K562 (cell line): ENCODE results near the gene S100P. TPM values are rescaled to one million over a fixed set of nuclear protein-coding genes. Genes with fewer than 3 reads are reported as not detected.
A peak's percentile ranks its signal among the peaks of the same experiment; 100 is the strongest.

ENCODE experiments used
- BHLHE40 ChIP-seq: IDR thresholded peaks from 2 replicates; pipeline ENCODE4 v1.6.1; 2011; ENCODE audit warnings: low read length, improper control_type of control experiment
- GABPB2 ChIP-seq: fragments of 250-450 bp; sonication (Bioruptor Pico); conservative IDR thresholded peaks from 2 replicates; pipeline ENCODE4 v1.5.1; 2021; ENCODE audit warnings: mild to moderate bottlenecking
- HMG20A ChIP-seq: fragments of 450-650 bp; formaldehyde crosslinking; conservative IDR thresholded peaks from 2 replicates; pipeline ENCODE4 v1.4.0; 2020; ENCODE audit warnings: mild to moderate bottlenecking, mixed read lengths
- HNRNPL ChIP-seq: fragments of 200-400 bp; formaldehyde crosslinking; IDR thresholded peaks from 2 replicates; pipeline ENCODE4 v1.6.1; 2017; ENCODE audit warnings: low read depth, mild to moderate bottlenecking, low read length
- HNRNPLL ChIP-seq: fragments of 200-400 bp; formaldehyde crosslinking; IDR thresholded peaks from 2 replicates; pipeline ENCODE4 v1.6.1; 2017; ENCODE audit warnings: low read length, low read depth, mild to moderate bottlenecking; ENCODE audit not compliant: poor library complexity, severe bottlenecking
- HNRNPUL1 ChIP-seq: fragments of 200-400 bp; formaldehyde crosslinking; IDR thresholded peaks from 2 replicates; pipeline ENCODE4 v1.6.1; 2017; ENCODE audit warnings: low read length
- KLF1 ChIP-seq: fragments of 450-650 bp; IDR thresholded peaks from 2 replicates; pipeline ENCODE4 v1.6.1; 2016; ENCODE audit warnings: missing genetic modification characterization, missing compliant biosample characterization
- MCM5 ChIP-seq: fragments of 450-650 bp; IDR thresholded peaks from 2 replicates; pipeline ENCODE4 v1.6.1; 2016; ENCODE audit warnings: low read depth
- MYBL2 ChIP-seq, 2 experiments: fragments of 450-650 bp in 1 of 2; sonication (generic) in 1 of 2; formaldehyde crosslinking in 1 of 2; IDR thresholded peaks; 2 replicates each; pipeline versions ENCODE4 v1.6.1 to v1.8.1; 2017 to 2022; ENCODE audit warnings: borderline replicate concordance in 1 of 2, inconsistent platforms in 1 of 2, low read depth in 1 of 2, mild to moderate bottlenecking in 1 of 2, missing genetic modification reagents in 1 of 2, moderate library complexity in 1 of 2
- NFXL1 ChIP-seq: fragments of 450-650 bp; formaldehyde crosslinking; IDR thresholded peaks from 2 replicates; pipeline ENCODE4 v1.4.0; 2021; ENCODE audit warnings: mild to moderate bottlenecking
- NR0B1 ChIP-seq: fragments of 450-650 bp; IDR thresholded peaks from one replicate; pipeline ENCODE4 v1.6.1; 2018; ENCODE audit warnings: mild to moderate bottlenecking, moderate library complexity; ENCODE audit not compliant: partially characterized antibody
- SMARCA4 ChIP-seq: fragments of 450-650 bp; IDR thresholded peaks from 2 replicates; pipeline ENCODE4 v1.6.1; 2016
- THRB ChIP-seq: fragments of 450-650 bp; formaldehyde crosslinking; conservative IDR thresholded peaks from 2 replicates; pipeline ENCODE4 v1.4.0; 2022; ENCODE audit warnings: mild to moderate bottlenecking, missing genetic modification characterization
- ZFP36 ChIP-seq: fragments of 150-350 bp; IDR thresholded peaks from 2 replicates; pipeline ENCODE4 v1.6.1; 2018; ENCODE audit warnings: low read length, low read depth; ENCODE audit not compliant: partially characterized antibody
- ZNF12 ChIP-seq: sonication (generic); formaldehyde crosslinking; IDR thresholded peaks from 2 replicates; pipeline ENCODE4 v1.4.0; 2020; ENCODE audit warnings: mild to moderate bottlenecking, missing genetic modification reagents
- ZNF584 ChIP-seq: fragments of 200-800 bp; sonication (Bioruptor generic); IDR thresholded peaks from 2 replicates; pipeline ENCODE4 v1.6.1; 2016; ENCODE audit warnings: low read depth, mild to moderate bottlenecking, missing genetic modification characterization, missing compliant biosample characterization
- polyA plus RNA-seq, 8 experiments: library from polyadenylated mRNA; depleted of rRNA in 4 of 8; stranded (reverse) in 5 of 8; unstranded in 3 of 8; fragments of >200 nt; fragmentation: Nextera tagmentation in 2 of 8; fragmentation: Illumina TruSeq in 1 of 8; extraction: Ambion mirVana in 2 of 8; extraction: Trizol in 1 of 8; gene quantifications; 2 replicates each; pipeline versions ENCODE4 v1.2.1 to v1.2.3, GENCODE V29; 2011 to 2014; ENCODE audit warnings: inconsistent platforms in 1 of 8, missing spikeins in 1 of 8
- total RNA-seq, 7 experiments: library from RNA; depleted of rRNA in 6 of 7; stranded (reverse); fragments of >200 nt in 6 of 7; fragmentation: Illumina TruSeq in 2 of 7; extraction: Trizol in 2 of 7; gene quantifications; 2 replicates each; pipeline versions ENCODE4 v1.2.1 to v1.2.3, GENCODE V29; 2011 to 2021; ENCODE audit warnings: low replicate concordance in 1 of 7
- TF ChIP-seq, protein P1 (sequence below): fragments of 200-400 bp; formaldehyde crosslinking; IDR thresholded peaks from 2 replicates; pipeline ENCODE4 v1.6.1; 2017; ENCODE audit warnings: mild to moderate bottlenecking, low read depth, low read length, moderate library complexity
- TF ChIP-seq, protein P2 (sequence below): fragments of 450-650 bp; IDR thresholded peaks from 2 replicates; pipeline ENCODE4 v1.6.1; 2016
- TF ChIP-seq, protein P3 (sequence below): fragments of 250-450 bp; sonication (Bioruptor Pico); IDR thresholded peaks from 2 replicates; pipeline ENCODE4 v1.5.0; 2021; ENCODE audit warnings: mild to moderate bottlenecking, borderline replicate concordance

S100P gene
- total and polyA plus RNA-seq, 9 of the 15 experiments (the other 6 are each of a cell fraction or from before 2014, with no cell fraction given) = 4.1 to 23.8 (median 7.5) TPM

GRCh38 chr4:6716018-6716911 lies 22.6 kb downstream of the S100P start, which contains the start of gene BLOC1S4 (continued):
- TF ChIP-seq, protein P1, sequence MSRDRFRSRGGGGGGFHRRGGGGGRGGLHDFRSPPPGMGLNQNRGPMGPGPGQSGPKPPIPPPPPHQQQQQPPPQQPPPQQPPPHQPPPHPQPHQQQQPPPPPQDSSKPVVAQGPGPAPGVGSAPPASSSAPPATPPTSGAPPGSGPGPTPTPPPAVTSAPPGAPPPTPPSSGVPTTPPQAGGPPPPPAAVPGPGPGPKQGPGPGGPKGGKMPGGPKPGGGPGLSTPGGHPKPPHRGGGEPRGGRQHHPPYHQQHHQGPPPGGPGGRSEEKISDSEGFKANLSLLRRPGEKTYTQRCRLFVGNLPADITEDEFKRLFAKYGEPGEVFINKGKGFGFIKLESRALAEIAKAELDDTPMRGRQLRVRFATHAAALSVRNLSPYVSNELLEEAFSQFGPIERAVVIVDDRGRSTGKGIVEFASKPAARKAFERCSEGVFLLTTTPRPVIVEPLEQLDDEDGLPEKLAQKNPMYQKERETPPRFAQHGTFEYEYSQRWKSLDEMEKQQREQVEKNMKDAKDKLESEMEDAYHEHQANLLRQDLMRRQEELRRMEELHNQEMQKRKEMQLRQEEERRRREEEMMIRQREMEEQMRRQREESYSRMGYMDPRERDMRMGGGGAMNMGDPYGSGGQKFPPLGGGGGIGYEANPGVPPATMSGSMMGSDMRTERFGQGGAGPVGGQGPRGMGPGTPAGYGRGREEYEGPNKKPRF = no peak
- TF ChIP-seq HNRNPL = no peak
- TF ChIP-seq MCM5 = no peak
- TF ChIP-seq, protein P2, sequence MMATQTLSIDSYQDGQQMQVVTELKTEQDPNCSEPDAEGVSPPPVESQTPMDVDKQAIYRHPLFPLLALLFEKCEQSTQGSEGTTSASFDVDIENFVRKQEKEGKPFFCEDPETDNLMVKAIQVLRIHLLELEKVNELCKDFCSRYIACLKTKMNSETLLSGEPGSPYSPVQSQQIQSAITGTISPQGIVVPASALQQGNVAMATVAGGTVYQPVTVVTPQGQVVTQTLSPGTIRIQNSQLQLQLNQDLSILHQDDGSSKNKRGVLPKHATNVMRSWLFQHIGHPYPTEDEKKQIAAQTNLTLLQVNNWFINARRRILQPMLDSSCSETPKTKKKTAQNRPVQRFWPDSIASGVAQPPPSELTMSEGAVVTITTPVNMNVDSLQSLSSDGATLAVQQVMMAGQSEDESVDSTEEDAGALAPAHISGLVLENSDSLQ = no peak
- peak; percentile 54 for TF ChIP-seq HNRNPLL
- peak; percentile 90 for TF ChIP-seq KLF1 (tag)
- no peak for TF ChIP-seq ZNF12 (CRISPR knock-in tag)
- TF ChIP-seq HMG20A (CRISPR knock-in tag) = no peak
- no peak for TF ChIP-seq MYBL2 (IDR thresholded peaks at IDR 0.05; ENCODE audit: low read depth)
- no peak for TF ChIP-seq MYBL2 (CRISPR knock-in tag; IDR thresholded peaks at IDR 0.05; ENCODE audit: borderline replicate concordance)
- no peak for TF ChIP-seq HNRNPUL1
- no peak for TF ChIP-seq GABPB2
- TF ChIP-seq, protein P3, sequence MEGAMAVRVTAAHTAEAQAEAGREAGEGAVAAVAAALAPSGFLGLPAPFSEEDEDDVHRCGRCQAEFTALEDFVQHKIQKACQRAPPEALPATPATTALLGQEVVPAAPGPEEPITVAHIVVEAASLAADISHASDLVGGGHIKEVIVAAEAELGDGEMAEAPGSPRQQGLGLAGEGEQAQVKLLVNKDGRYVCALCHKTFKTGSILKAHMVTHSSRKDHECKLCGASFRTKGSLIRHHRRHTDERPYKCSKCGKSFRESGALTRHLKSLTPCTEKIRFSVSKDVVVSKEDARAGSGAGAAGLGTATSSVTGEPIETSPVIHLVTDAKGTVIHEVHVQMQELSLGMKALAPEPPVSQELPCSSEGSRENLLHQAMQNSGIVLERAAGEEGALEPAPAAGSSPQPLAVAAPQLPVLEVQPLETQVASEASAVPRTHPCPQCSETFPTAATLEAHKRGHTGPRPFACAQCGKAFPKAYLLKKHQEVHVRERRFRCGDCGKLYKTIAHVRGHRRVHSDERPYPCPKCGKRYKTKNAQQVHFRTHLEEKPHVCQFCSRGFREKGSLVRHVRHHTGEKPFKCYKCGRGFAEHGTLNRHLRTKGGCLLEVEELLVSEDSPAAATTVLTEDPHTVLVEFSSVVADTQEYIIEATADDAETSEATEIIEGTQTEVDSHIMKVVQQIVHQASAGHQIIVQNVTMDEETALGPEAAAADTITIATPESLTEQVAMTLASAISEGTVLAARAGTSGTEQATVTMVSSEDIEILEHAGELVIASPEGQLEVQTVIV (CRISPR knock-in tag) = peak; percentile 67; the same call in 1 of the 2 replicates
- TF ChIP-seq THRB = no peak
- no peak for TF ChIP-seq ZFP36
- TF ChIP-seq SMARCA4 = no peak
- TF ChIP-seq ZNF584 (CRISPR knock-in tag) = peak; percentile 73; the same call in 1 of the 2 replicates
- peak; percentile 54; the same call in 1 of the 2 replicates for TF ChIP-seq BHLHE40
- no peak for TF ChIP-seq NFXL1 (CRISPR knock-in tag)
- no peak for TF ChIP-seq NR0B1
